Measurements from ENCODE around the gene COG6. TPM values are rescaled to one million over a fixed set of nuclear protein-coding genes. Genes with fewer than 3 reads are reported as not detected.

COG6 gene
- total RNA-seq, 3 donors from 2014 or later: 20.5 to 27.1 (median 20.8) TPM

- ATAC-seq: no peak
- DNase-seq: no peak
- H3K4me1 Mint-ChIP-seq (ENCODE audit: low read depth): peaks cover 3% of the 10 kb centered on the region
- H3K36me3 Mint-ChIP-seq (ENCODE audit: insufficient read depth): peaks cover 6% of the 10 kb centered on the region
- peaks cover 25% of the 10 kb centered on the region for H3K9me3 Mint-ChIP-seq
- H3K27me3 Mint-ChIP-seq (ENCODE audit: low read depth): no peaks in the 10 kb centered on the region
- no peak overlapping the region for H3K4me3 Mint-ChIP-seq
Observed at GRCh38 chr13:39789451-39789850, 134.0 kb downstream of the COG6 start.

Other genes starting within 250 kb of the COG6 start
- gene LHFPL6, start 52.5 kb upstream of the COG6 start, total RNA-seq: 1 to 10 TPM; 1.0 to 4.3 (median 4.3) TPM

Data from activated T-cell treated with anti-CD3 and anti-CD28 coated beads, Interleukin-2, amount 50 U/mL, for 4 hours (primary cell).